ENCODE results near the gene MAGED2.

- TF ChIP-seq CTCF (conservative IDR thresholded peaks at IDR 0.05; ENCODE audit: low read length) (no peak), EZH2phosphoT487 (IDR thresholded peaks at IDR 0.05; ENCODE audit: borderline replicate concordance) (no peak)
These were observed 1.3 kb downstream of the MAGED2 start for GRCh38 chrX:54808605-54809483.

All from Loucy (cell line).